Smooth muscle cell (in vitro differentiated cells): ENCODE results near the gene CUTA. TPM values are rescaled to one million over a fixed set of nuclear protein-coding genes. Genes with fewer than 3 reads are reported as not detected.

Experiments
- DNase-seq: peaks from one replicate; lab custom pipeline; 2025; ENCODE audit not compliant: unreplicated experiment; lab: John Stamatoyannopoulos, UW
- H2AFZ ChIP-seq: fragments of 200-600 bp; sonication (generic); 2 replicates; pipeline ENCODE4 v1.6.0; 2016; ENCODE audit warnings: antibody characterized with exemption, low read depth, mild to moderate bottlenecking
- H3F3A ChIP-seq: fragments of 200-600 bp; sonication (generic); 2 replicates; pipeline ENCODE4 v1.6.0; 2017; ENCODE audit warnings: antibody characterized with exemption, low read depth
- H3K27ac ChIP-seq: fragments of 200-600 bp; sonication (generic); 2 replicates; pipeline ENCODE4 v1.5.1; 2016; ENCODE audit warnings: low read depth, mild to moderate bottlenecking
- H3K27me3 ChIP-seq: fragments of 200-600 bp; sonication (generic); 2 replicates; pipeline ENCODE4 v1.6.1; 2016; ENCODE audit warnings: low read depth, mild to moderate bottlenecking
- H3K36me3 ChIP-seq: fragments of 200-600 bp; sonication (generic); 2 replicates; pipeline ENCODE4 v1.5.1; 2016; ENCODE audit warnings: low read depth
- H3K4me1 ChIP-seq: fragments of 200-600 bp; sonication (generic); 2 replicates; pipeline ENCODE4 v1.5.1; 2016; ENCODE audit warnings: low read depth
- H3K4me2 ChIP-seq: fragments of 200-600 bp; sonication (generic); 2 replicates; pipeline ENCODE4 v1.6.0; 2016; ENCODE audit warnings: mild to moderate bottlenecking
- H3K4me3 ChIP-seq: fragments of 200-600 bp; sonication (generic); 2 replicates; pipeline ENCODE4 v1.5.1; 2016; ENCODE audit warnings: mild to moderate bottlenecking
- H3K79me2 ChIP-seq: fragments of 200-600 bp; sonication (generic); 2 replicates; pipeline ENCODE4 v1.6.0; 2016; ENCODE audit warnings: low read depth, mild to moderate bottlenecking
- H3K9ac ChIP-seq: fragments of 200-600 bp; sonication (generic); 2 replicates; pipeline ENCODE4 v1.6.0; 2016; ENCODE audit warnings: low read depth
- H3K9me3 ChIP-seq: fragments of 200-600 bp; sonication (generic); replicated peaks from 2 replicates; pipeline ENCODE4 v1.5.1; 2016; ENCODE audit warnings: low read depth
- H4K20me1 ChIP-seq: fragments of 200-600 bp; sonication (generic); 2 replicates; pipeline ENCODE4 v1.6.0; 2016; ENCODE audit warnings: low read depth
- CTCF ChIP-seq: fragments of 200-600 bp; sonication (generic); IDR thresholded peaks from 2 replicates; pipeline ENCODE4 v1.5.1; 2017; ENCODE audit warnings: borderline replicate concordance, mild to moderate bottlenecking, antibody characterized with exemption; ENCODE audit not compliant: insufficient read depth, poor library complexity, severe bottlenecking
- WGBS: methylation state at CpG from one replicate; pipeline ENCODE4 v1.1.7; 2016; ENCODE audit warnings: low lambda C conversion rate; 5-methylcytosine and 5-hydroxymethylcytosine counted together
- polyA plus RNA-seq: library from polyadenylated mRNA; unstranded; fragments of >200 nt; fragmentation: Nextera tagmentation; extraction: Ambion mirVana; gene quantifications from 2 replicates; pipeline ENCODE4 v1.2.1, GENCODE V29; 2016
- total RNA-seq: library from RNA; depleted of rRNA; stranded (reverse); fragments of >200 nt; gene quantifications from 2 replicates; pipeline ENCODE4 v1.2.3, GENCODE V29; 2014

The CUTA gene
- total and polyA plus RNA-seq, 2 experiments from 2014 or later = 173 to 289 TPM

DNA sequence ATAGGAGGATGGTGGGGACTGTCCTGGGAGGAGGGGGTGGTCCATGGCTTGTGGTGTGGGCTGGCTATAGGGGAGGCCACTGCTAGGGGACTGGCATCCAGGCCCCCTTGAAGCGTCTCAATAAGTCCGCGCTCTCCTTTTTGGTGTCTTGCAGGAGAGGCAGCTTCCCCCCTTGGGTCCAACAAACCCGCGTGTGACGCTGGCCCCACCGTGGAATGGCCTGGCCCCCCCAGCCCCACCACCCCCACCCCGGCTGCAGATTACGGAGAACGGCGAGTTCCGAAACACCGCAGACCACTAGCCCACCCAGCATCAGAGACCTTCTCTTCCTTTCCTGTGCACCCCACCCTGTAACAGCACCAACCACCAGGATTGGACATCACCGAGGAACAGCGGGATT lies 33.7 kb upstream of the CUTA start:
- no peaks in the 10 kb centered on the region for H3K9me3 ChIP-seq
- no peaks in the 10 kb centered on the region for H3K27me3 ChIP-seq
- no peak overlapping the region for H3K27ac ChIP-seq
- peaks cover 5% of the 10 kb centered on the region for H3K4me1 ChIP-seq
- no peaks in the 10 kb centered on the region for H4K20me1 ChIP-seq
- peaks cover 18% of the 10 kb centered on the region for H3K79me2 ChIP-seq
- no peak overlapping the region for H2AFZ ChIP-seq
- no peak overlapping the region for H3K4me2 ChIP-seq
- no peak for DNase-seq
- H3K9ac ChIP-seq = no peak overlapping the region
- no peak for TF ChIP-seq CTCF
- H3K36me3 ChIP-seq = no peaks in the 10 kb centered on the region
- peaks cover 5% of the 10 kb centered on the region for H3F3A ChIP-seq
- 98% methylated on average over 5 of the region's 15 CpGs for WGBS
- no peak overlapping the region for H3K4me3 ChIP-seq

- 83% methylated on average over 3 of the region's 3 CpGs for WGBS
These were observed 32.5 kb upstream of the CUTA start for GRCh38 chr6:33450434-33450833.

GRCh38 chr6:33446356-33446755 lies 28.4 kb upstream of the CUTA start:
- WGBS = 100% methylated on average over 10 of the region's 10 CpGs
- Histone ChIP-seq H3K79me2 (no peaks in the 10 kb centered on the region), H4K20me1 (no peaks in the 10 kb centered on the region), H3K4me1 (no peaks in the 10 kb centered on the region), H3K9ac (no peak overlapping the region), H3K27ac (no peak overlapping the region), H2AFZ (no peak overlapping the region), H3K4me3 (no peak overlapping the region), H3K36me3 (no peaks in the 10 kb centered on the region), H3K9me3 (no peaks in the 10 kb centered on the region), H3K27me3 (no peaks in the 10 kb centered on the region), H3F3A (peaks cover 5% of the 10 kb centered on the region), H3K4me2 (no peak overlapping the region)
- TF ChIP-seq CTCF = no peak
- no peak for DNase-seq

More at GRCh38 chr6:33450434-33450833, 32.5 kb upstream of the CUTA start:
- H3K4me3 ChIP-seq = no peak overlapping the region
- H3K27ac ChIP-seq = no peak overlapping the region
- no peak for DNase-seq
- H3K4me2 ChIP-seq = no peak overlapping the region
- peaks cover 5% of the 10 kb centered on the region for H3F3A ChIP-seq
- H3K79me2 ChIP-seq = peaks cover 12% of the 10 kb centered on the region
- H2AFZ ChIP-seq = no peak overlapping the region
- H3K9me3 ChIP-seq = no peaks in the 10 kb centered on the region
- no peaks in the 10 kb centered on the region for H3K27me3 ChIP-seq
- no peaks in the 10 kb centered on the region for H4K20me1 ChIP-seq
- peaks cover 5% of the 10 kb centered on the region for H3K4me1 ChIP-seq
- no peak for TF ChIP-seq CTCF
- H3K36me3 ChIP-seq = no peaks in the 10 kb centered on the region
- H3K9ac ChIP-seq = no peak overlapping the region

DNA sequence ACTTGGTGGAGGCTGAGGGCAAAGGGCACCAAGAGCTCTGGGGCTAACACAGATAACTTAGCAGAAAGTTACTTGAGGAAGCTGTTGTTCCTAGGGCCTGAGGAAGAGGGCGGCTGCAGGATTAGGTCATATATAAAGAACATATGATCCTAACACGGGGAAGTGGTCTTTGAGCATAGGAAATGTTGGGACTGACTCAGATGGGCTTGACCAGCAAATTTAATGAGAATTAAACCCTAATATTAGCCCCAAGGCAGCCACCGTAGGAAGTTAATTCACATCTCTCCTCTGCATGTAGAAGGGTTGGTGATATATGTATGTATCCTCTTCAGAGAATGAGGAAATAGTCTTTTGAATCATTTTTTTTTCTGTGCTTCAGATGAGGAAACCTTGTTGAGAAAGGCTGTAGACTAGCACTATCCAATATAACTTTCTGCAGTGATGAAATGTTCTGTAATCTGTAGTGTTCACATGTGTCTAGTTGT lies 27.3 kb upstream of the CUTA start:
- TF ChIP-seq CTCF = no peak

More for the DNA sequence above, 27.3 kb upstream of the CUTA start:
- H3K4me3 ChIP-seq = no peak overlapping the region
- no peak overlapping the region for H3K9ac ChIP-seq
- H4K20me1 ChIP-seq = no peaks in the 10 kb centered on the region
- H3F3A ChIP-seq = peaks cover 4% of the 10 kb centered on the region
- no peak for DNase-seq
- no peaks in the 10 kb centered on the region for H3K9me3 ChIP-seq
- H3K4me2 ChIP-seq = no peak overlapping the region
- H3K4me1 ChIP-seq = no peaks in the 10 kb centered on the region
- H3K27ac ChIP-seq = no peak overlapping the region
- WGBS = 98% methylated on average over 3 of the region's 3 CpGs
- H3K79me2 ChIP-seq = no peaks in the 10 kb centered on the region
- no peaks in the 10 kb centered on the region for H3K27me3 ChIP-seq
- no peak overlapping the region for H2AFZ ChIP-seq
- no peaks in the 10 kb centered on the region for H3K36me3 ChIP-seq
